ENCODE data around the gene GOT2. TPM values are rescaled to one million over a fixed set of nuclear protein-coding genes. Genes with fewer than 3 reads are reported as not detected.
"Not testable (repeated sequence)": the region's sequence is repeated elsewhere in the genome, so short reads cannot be mapped to it uniquely, and the experiment has no call there.

GOT2 gene
- total and polyA plus RNA-seq, 7 donors = 33.7 to 88.2 (median 52.1) TPM

DNA sequence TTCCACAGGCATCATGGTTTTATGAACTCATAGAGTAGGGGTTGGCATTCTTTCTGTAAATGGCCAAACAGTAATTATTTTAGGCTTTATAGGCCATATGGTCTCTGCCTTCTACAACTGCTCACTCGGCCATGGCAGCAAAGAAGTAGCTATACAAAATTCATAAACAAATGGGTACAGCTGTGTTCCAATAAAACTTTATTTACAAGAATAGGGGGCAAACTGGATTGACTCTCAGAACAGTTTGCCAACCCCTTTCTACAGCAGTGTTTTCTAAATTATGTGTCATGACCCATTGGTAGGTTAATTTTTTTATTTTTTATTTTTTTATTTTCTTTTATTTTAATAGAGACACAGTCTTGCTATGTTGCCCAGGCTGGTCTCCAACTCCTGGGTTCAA lies 20.4 kb downstream of the GOT2 start:
- intact Hi-C loops (cut with DNase I) = no loop called here
- WGBS, 2 donors = 88 to 89% methylated on average over 1 of the region's 1 CpG
- H3K4me1 ChIP-seq = peaks cover 0 to 5% (median 0%) of the 10 kb centered on the region in 4 donors

GRCh38 chr16:58709333-58709732 lies 24.8 kb downstream of the GOT2 start:
- TF ChIP-seq, protein P1, sequence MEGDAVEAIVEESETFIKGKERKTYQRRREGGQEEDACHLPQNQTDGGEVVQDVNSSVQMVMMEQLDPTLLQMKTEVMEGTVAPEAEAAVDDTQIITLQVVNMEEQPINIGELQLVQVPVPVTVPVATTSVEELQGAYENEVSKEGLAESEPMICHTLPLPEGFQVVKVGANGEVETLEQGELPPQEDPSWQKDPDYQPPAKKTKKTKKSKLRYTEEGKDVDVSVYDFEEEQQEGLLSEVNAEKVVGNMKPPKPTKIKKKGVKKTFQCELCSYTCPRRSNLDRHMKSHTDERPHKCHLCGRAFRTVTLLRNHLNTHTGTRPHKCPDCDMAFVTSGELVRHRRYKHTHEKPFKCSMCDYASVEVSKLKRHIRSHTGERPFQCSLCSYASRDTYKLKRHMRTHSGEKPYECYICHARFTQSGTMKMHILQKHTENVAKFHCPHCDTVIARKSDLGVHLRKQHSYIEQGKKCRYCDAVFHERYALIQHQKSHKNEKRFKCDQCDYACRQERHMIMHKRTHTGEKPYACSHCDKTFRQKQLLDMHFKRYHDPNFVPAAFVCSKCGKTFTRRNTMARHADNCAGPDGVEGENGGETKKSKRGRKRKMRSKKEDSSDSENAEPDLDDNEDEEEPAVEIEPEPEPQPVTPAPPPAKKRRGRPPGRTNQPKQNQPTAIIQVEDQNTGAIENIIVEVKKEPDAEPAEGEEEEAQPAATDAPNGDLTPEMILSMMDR (IDR thresholded peaks at IDR 0.05) = no peak
- TF ChIP-seq POLR2AphosphoS5 (IDR thresholded peaks at IDR 0.05) (no peak), POLR2A (IDR thresholded peaks at IDR 0.05) (no peak), EP300 (IDR thresholded peaks at IDR 0.05) (no peak)
- Histone ChIP-seq H3K36me3 (peaks cover 0 to 78% (median 31%) of the 10 kb centered on the region in 4 donors), H3K27ac (no peak overlapping the region), H3K4me1 (no peaks in the 10 kb centered on the region), H3K4me3 (no peak overlapping the region), H3K9me3 (no peaks in the 10 kb centered on the region), H3K27me3 (no peaks in the 10 kb centered on the region)
- DNase-seq = no peak
- intact Hi-C loops (cut with DNase I) = no loop called here
- 94 to 95% methylated on average over 7 of the region's 7 CpGs for WGBS, 2 donors

More for the DNA sequence above, 20.4 kb downstream of the GOT2 start:
- Histone ChIP-seq H3K9me3 (no peaks in the 10 kb centered on the region), H3K4me3 (no peak overlapping the region), H3K27ac (no peak overlapping the region), H3K27me3 (no peaks in the 10 kb centered on the region), H3K36me3 (peaks cover 4 to 91% (median 42%) of the 10 kb centered on the region in 4 donors)
- no peak for DNase-seq
- no peak for TF ChIP-seq POLR2A (IDR thresholded peaks at IDR 0.05)
- no peak for TF ChIP-seq POLR2AphosphoS5 (IDR thresholded peaks at IDR 0.05)
- no peak for TF ChIP-seq EP300 (IDR thresholded peaks at IDR 0.05)
- TF ChIP-seq, protein P1 (IDR thresholded peaks at IDR 0.05) = no peak

- intact Hi-C loops (cut with DNase I) = no loop called here
- H3K4me3 ChIP-seq = no peak overlapping the region
- WGBS, 2 donors = 74 to 79% methylated on average over 4 of the region's 4 CpGs
- H3K9me3 ChIP-seq = no peaks in the 10 kb centered on the region
- no peaks in the 10 kb centered on the region for H3K27me3 ChIP-seq
- TF ChIP-seq EP300 (IDR thresholded peaks at IDR 0.05) = no peak
- TF ChIP-seq POLR2AphosphoS5 (IDR thresholded peaks at IDR 0.05) = no peak
- TF ChIP-seq POLR2A (IDR thresholded peaks at IDR 0.05) = no peak
- TF ChIP-seq, protein P1 (IDR thresholded peaks at IDR 0.05) = no peak
- H3K36me3 ChIP-seq = no peaks in the 10 kb centered on the region
- no peak overlapping the region for H3K27ac ChIP-seq
- no peaks in the 10 kb centered on the region for H3K4me1 ChIP-seq
- DNase-seq = no peak
Measured at GRCh38 chr16:58699151-58699550, 35.0 kb downstream of the GOT2 start.

DNA sequence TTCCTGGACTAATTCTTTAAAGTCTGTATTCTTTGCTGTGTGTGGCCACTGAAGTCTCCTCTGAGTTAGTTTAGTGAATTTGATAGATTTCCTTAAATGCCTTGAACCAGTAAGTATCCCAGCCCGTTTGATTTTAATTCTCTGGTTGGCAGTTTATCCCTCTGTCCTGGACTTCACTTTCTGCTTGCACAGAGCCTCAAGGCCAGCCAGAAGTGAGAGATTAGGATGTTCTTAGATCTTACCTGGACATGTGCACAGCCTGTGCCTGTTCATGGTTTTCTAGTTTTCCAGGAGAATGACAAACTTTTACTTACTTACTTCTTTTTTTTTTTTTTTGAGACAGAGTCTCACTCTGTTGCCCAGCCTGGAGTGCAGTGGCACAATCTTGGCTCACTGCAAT lies 38.7 kb downstream of the GOT2 start:
- Histone ChIP-seq H3K36me3 (no peaks in the 10 kb centered on the region), H3K27me3 (no peaks in the 10 kb centered on the region), H3K4me1 (no peaks in the 10 kb centered on the region), H3K27ac (no peak overlapping the region), H3K4me3 (no peak overlapping the region), H3K9me3 (no peaks in the 10 kb centered on the region)
- TF ChIP-seq, protein P1 (IDR thresholded peaks at IDR 0.05) = no peak
- no peak for TF ChIP-seq POLR2AphosphoS5 (IDR thresholded peaks at IDR 0.05)
- no peak for TF ChIP-seq POLR2A (IDR thresholded peaks at IDR 0.05)
- no peak for TF ChIP-seq EP300 (IDR thresholded peaks at IDR 0.05)
- 15 to 72% methylated on average over 1 of the region's 1 CpG for WGBS, 2 donors
- intact Hi-C loops (cut with DNase I) = no loop called here
- no peak for DNase-seq

GRCh38 chr16:58692450-58692849 lies 41.7 kb downstream of the GOT2 start:
- WGBS, 2 donors = 44 to 89% methylated on average over 1 of the region's 1 CpG

DNA sequence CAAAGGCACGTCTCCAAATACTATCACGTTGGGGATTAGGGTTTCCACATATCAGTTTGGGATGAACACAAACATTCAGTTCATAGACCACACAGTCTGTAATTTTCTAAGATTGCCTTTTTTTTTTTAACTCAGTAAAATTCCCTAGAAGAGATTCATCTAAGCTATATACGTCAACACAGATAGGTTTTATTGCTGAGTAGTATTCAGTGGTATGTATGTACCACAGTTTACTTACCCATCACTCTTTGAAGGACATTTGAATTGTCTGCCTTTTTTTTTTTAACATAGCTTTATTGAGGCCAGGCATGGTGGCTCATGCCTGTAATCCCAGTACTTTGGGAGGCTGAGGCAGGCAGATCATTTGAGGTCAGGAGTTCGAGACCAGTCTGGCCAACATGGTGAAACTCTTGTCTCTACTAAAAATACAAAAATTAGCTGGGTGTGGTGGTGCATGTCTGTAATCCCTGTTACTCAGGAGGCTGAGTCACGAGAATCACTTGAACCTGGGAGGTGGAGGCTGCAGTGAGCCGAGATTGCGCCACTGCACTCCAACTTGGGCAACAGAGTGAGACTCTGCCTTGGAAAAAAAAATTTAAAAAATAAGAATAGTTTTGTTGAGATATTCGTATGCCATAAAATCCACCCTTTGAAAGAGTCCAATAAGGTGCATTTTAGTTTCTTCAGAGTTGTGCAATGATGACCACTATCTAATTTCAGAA lies 47.0 kb downstream of the GOT2 start:
- H3K27me3 ChIP-seq; H3K36me3 ChIP-seq; intact Hi-C loops (cut with DNase I); H3K27ac ChIP-seq; DNase-seq; H3K4me3 ChIP-seq; H3K9me3 ChIP-seq: not testable (repeated sequence)
- WGBS, 2 donors = 75 to 78% methylated on average over 8 of the region's 8 CpGs
- H3K4me1 ChIP-seq = peaks cover 0 to 22% (median 18%) of the 10 kb centered on the region in 4 donors

More at GRCh38 chr16:58692450-58692849, 41.7 kb downstream of the GOT2 start:
- DNase-seq = no peak
- Histone ChIP-seq H3K9me3 (no peaks in the 10 kb centered on the region), H3K27ac (no peak overlapping the region), H3K36me3 (no peaks in the 10 kb centered on the region), H3K4me1 (no peaks in the 10 kb centered on the region), H3K27me3 (no peaks in the 10 kb centered on the region), H3K4me3 (no peak overlapping the region)
- intact Hi-C loops (cut with DNase I) = no loop called here
- no peak for TF ChIP-seq POLR2A (IDR thresholded peaks at IDR 0.05)
- TF ChIP-seq EP300 (IDR thresholded peaks at IDR 0.05) = no peak
- TF ChIP-seq, protein P1 (IDR thresholded peaks at IDR 0.05) = no peak
- TF ChIP-seq POLR2AphosphoS5 (IDR thresholded peaks at IDR 0.05) = no peak

Data from sigmoid colon (tissue), 7 donors.